NB4 (cell line): ENCODE data around the gene S100A12.

ENCODE experiments used
- CTCF ChIP-seq: IDR thresholded peaks from one replicate; pipeline ENCODE4 v1.5.1; 2012; ENCODE audit warnings: low read depth, low read length
- POLR2A ChIP-seq: IDR thresholded peaks from 2 replicates; pipeline ENCODE4 v1.6.1; 2011; ENCODE audit warnings: mild to moderate bottlenecking; ENCODE audit not compliant: insufficient read length; ENCODE audit errors: extremely low read depth

DNA sequence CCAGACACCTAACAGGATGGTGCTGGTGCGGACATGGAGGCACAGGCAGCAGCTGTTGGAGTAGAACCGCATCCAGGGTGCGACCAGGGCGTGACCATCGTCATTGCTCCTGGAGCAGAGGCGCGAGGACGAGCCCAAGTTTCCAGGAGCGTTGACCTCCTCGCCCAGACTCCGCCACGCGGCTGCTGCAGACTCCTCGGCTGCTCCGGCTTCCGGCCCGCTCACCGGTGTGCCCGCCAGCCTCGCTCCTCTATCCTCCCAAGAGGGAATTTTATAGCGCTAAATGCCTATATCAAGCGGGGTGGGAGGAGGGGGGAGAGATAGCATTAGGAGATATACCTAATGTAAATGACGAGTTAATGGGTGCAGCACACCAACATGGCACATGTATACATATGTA, 5.3 kb upstream of the S100A12 start:
- TF ChIP-seq POLR2A (no peak), CTCF (no peak)
